ENCODE measurements around the gene MRAP.
"Not testable (repeated sequence)": the region's sequence is repeated elsewhere in the genome, so short reads cannot be mapped to it uniquely, and the experiment has no call there.

Gene MRAP

GRCh38 chr21:32298658-32299081 lies at the start of gene MRAP:
MRAP (plus strand) TSS chr21:32298855; CDS start chr21:32298972, 117 bp downstream.
- no peak for DNase-seq

DNA sequence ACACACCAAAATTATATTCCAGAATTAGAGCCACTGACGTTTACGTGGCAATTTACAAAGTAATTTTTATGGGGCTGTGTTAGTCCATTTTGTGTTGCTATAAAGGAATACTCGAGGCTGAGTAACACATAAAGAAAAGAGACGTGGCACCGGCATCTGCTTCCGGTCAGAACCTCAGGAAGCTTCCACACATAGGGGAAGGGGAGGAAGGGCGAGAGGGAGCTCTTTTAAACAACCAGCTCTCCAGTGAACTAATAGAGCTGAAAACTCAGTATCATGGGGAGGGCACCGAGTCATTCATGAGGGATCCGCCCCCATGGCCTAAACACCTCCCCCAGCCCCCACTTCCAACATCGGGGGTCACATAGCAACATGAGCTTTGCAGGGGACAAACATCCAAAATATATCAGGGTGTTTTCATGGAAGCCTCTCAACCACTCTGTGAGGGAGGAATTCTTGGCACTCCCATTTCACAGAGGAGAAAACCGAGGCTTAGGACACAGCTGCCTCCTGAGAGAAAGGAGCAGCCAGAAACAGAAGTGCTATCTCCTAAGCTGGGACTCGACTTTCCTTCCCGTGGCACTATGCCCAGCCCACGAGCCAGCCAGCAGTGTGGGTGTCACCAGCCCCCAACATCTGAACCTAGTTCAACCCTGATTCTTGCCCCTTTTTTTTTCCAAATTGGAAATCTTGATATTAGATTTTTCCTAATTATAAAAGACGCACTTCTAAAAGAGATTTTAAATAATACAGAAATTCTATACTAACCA lies 49.0 kb upstream of the MRAP start:
- no peak for DNase-seq

DNA sequence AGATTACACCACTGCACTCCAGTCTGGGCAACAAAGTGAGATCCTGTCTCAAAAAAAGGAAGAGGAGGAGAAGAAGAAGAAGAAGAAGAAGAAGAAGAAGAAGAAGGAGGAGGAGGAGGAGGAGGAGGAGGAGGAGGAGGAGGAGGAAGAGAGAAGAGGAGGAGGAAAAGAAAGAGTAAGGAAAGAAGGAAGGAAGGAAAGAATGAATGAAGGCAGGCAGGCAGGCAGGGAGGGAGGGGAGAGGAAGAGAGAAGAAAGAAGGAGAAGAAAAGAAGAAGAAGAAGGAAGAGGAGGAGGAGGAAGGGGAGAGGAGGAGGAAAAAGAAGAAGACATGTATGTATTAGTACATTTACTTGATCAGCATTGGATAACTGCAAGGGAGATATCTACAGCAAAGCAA lies 46.5 kb upstream of the MRAP start:
- DNase-seq, result no peak

GRCh38 chr21:32253215-32253641 lies 45.4 kb upstream of the MRAP start:
- DNase-seq, result no peak

- DNase-seq, result no peak
Measured at GRCh38 chr21:32256251-32256650, 42.4 kb upstream of the MRAP start.

DNA sequence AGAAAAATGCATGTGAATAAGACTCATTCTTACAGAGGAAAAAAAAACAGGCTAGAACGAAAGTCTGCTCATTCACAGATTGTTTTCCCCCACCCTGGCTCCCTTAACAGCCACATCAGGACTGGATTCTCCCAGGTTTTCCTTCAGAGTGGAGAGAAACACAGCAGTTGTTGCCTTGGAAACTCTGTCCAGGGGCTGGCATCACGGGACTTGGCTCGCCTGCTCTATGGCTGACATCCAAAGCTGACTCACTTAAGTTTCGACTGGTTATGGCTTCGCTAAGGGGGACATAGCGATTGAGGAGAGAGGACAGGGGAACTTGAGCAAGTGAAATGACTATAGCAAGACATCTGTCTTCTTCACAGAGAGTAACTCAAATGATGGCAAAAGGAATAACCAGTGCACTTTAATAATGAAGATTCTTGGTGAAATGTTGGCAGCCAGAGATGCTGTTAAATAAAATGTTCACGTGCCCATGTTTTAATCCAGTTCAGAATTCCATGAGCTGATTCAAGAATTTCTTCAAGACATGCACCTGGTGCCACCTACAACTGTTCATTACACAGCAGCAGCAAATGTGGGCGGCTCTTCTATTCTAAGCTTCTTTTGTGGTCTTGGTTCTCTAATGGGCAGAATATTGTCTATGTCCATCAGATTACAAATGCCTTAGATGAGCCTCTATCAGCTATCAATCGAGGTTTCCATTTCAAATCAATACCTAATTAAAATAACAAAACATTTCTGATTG lies 41.6 kb upstream of the MRAP start:
- peak; percentile 38 for DNase-seq

- DNase-seq, result peak; percentile 43
Measured at GRCh38 chr21:32257962-32258785, 40.5 kb upstream of the MRAP start.

DNA sequence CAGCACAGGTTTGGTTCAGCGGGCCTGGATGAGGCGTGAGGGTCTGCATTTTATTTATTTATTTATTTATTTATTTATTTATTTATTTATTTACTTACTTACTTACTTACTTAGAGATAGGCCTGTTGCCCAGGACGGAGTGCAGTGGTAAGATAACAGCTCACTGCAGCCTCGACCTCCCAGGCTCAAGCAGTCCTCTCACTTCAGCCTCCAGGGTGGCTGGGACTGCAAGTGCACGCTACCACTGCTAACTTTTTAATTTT lies 39.9 kb upstream of the MRAP start:
- DNase-seq, result not testable (repeated sequence)

- no peak for DNase-seq
Measured at GRCh38 chr21:32260130-32260529, 38.5 kb upstream of the MRAP start.

DNA sequence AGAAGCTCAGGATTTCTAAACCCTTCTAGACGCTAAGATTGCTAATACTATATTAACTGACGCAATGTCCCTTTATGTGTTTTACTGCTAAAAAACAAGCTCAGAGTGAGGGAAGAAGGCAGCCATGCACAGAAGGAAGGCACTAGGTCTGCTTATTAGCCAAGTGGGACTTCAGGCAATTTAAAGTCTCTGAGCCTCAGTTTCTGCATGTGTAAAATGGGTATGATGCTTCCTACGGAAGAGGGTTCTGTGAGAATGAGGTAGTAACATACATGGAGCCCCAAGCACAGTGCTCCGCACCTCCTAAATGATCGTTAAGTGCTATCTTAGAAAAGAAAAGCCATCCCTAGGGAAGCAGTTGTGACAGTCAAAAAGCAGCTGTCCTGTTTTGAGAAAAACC lies 36.7 kb upstream of the MRAP start:
- no peak for DNase-seq

GRCh38 chr21:32265321-32265720 lies 33.3 kb upstream of the MRAP start:
- DNase-seq, result not testable (repeated sequence)

DNA sequence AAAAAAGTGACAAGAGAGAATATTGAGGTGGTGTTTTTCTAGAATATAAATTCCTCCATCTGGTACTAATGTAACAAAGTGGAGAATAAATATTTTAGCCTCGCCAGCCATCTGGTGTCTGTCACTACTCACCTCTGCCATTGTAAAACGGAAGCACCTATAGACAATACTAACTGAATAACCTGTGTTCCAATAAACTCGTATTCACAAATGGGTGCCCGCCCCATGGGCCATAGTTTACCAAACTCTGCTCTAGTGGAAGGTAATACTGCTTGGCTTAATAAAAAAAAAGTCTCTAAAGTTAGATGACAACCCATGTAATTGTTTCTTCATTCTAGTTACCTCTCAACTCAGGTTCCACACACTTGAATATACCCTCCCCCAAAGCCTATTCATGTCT lies 27.9 kb upstream of the MRAP start:
- no peak for DNase-seq

DNA sequence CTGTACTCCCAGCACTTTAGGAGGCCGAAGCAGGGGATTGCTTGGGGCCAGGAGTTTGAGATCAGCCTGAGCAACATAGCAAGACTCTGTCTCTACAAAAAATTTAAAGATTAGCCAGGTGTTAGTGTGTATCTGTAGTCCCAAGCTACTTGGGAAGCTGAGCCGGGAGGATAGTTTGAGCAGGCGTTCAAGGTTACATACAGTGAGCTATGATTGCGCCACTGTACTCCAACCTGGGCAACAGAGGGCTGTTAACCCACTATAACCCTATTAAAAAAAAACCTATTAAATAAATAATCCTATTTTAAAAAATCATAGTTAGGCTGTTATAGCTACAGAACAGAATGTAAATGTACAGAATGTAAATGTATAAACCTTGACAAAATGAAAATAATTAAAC lies 22.0 kb upstream of the MRAP start:
- DNase-seq, result no peak

DNA sequence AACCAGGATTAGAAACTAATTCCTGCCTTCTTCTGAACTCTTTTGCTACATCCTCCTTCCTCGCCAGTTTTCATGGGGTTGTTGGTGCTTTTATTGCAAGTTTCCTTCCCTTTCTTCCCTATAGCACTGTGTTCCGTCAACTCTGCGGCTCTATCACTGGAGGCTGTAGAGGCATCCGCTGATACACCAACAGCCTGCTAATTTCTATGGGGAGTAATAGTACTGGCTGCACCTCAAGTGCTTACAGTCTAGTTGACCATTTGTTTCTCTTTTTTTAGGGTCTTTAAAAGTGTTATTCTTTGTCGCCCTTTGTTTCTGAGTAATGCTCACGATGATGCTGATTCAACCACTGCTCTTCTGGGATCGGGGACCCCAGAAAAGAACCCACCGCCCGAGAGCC lies 20.6 kb upstream of the MRAP start:
- no peak for DNase-seq

- peak; percentile 96 for DNase-seq
Measured at GRCh38 chr21:32278518-32279376, 19.9 kb upstream of the MRAP start, which contains the start of gene MIS18A. MIS18A (minus strand) TSS chr21:32279049; CDS start chr21:32279014, 35 bp downstream.

DNA sequence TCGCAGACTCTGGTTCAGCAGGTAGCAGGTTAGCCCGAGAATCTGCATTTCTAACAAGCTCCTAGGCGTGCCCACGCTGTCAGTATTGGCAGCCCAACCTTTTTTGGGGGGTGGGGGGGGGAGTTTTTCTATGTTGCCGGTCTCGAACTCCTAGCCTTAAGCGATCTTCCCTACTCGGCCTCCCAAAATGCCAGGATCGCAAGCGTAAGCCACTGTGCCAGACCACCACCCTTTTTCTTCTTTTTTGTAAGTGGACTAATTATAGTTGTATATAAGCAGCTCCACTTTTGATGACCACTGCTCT lies 19.3 kb upstream of the MRAP start:
- DNase-seq, result no peak

DNA sequence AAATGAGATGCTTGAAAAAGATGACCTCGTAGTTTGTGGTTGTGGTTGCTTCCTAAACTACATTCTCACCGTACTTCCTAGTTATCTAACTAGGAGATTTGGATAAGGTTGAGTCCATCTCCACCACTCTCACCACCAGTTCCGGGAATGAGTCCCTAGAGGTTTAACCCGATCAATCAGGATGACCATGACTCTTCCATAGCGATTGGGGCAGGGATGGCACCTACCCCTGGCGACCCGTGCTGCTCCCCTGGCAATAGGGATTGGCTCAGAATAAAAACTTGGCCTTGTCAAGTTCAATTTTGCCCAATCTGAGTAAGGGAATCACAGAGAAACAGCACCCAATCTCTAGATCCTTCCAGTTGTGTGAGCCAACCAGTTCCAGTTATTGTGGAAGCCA lies 17.1 kb upstream of the MRAP start:
- no peak for DNase-seq

GRCh38 chr21:32282992-32283391 lies 15.7 kb upstream of the MRAP start:
- no peak for DNase-seq

- DNase-seq, result no peak
Measured at GRCh38 chr21:32285476-32285875, 13.2 kb upstream of the MRAP start.

DNA sequence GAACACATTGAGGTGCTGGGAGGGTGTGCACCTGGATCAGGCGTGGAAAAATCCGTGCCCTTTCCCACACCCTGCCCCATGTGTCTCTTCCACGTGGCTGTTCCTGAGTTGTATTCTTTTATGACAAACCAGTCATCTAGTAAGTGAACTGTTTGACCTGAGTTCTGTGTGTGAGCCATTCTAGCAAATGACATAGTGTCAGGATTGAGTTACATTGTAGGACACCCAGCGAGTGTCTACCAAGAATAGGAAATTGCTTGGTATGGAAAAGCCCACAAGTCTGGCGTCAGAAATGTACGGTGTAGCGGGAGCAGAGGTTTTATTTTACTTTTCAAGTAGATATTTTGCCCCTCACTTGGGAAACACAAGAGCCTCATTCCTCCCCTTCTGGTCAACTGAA lies 1.2 kb upstream of the MRAP start:
- no peak for DNase-seq

GRCh38 chr21:32298148-32298559 lies 501 bp upstream of the MRAP start:
- DNase-seq, result no peak

- no peak for DNase-seq
Measured at GRCh38 chr21:32299695-32300094, 1.0 kb downstream of the MRAP start.

Data from GOT3 (cell line).